ENCODE results near the gene PCSK6. TPM values are rescaled to one million over a fixed set of nuclear protein-coding genes. Genes with fewer than 3 reads are reported as not detected.

PCSK6 gene
- total and polyA plus RNA-seq, 2 of the 8 experiments (the other 6 are each of a cell fraction or from before 2014, with no cell fraction given) = 1.9 to 4.0 TPM

GRCh38 chr15:101510212-101511197, 21.0 kb upstream of the PCSK6 start (continued):
- TF ChIP-seq SRF (IDR thresholded peaks at IDR 0.05; ENCODE audit: low read depth, low read length) (no peak), ASH2L (IDR thresholded peaks at IDR 0.05; ENCODE audit: low read length) (no peak), KDM4A (IDR thresholded peaks at IDR 0.05; ENCODE audit: low read depth, low read length, severe bottlenecking) (no peak)

Data from H1 (cell line).